Common myeloid progenitor, CD34-positive (primary cell): Measurements from ENCODE around the gene NOS1AP.

ENCODE experiments used
- CTCF ChIA-PET: fragments of 350-600 bp; sonication (Branson Sonifier 250); formaldehyde crosslinking; loops from one replicate; lab custom pipeline; 2021; ENCODE audit warnings: antibody characterized with exemption; lab: Charles Lee
- POLR2A ChIA-PET: fragments of 350-600 bp; sonication (Branson Sonifier 250); formaldehyde crosslinking; loops from one replicate; lab custom pipeline; 2021; ENCODE audit warnings: antibody characterized with exemption; lab: Charles Lee
- DNase-seq, 3 donors: peaks; one replicate each; pipeline versions ENCODE4 v3.0.0 to v3.0.0-alpha.2; 2013
- H3K27ac ChIP-seq, 2 experiments: 1 replicate in 1 of 2; 2 replicates in 1 of 2; pipeline ENCODE4 v1.7.0; 2013; ENCODE audit warnings: inconsistent platforms in 2 of 2, low read length in 2 of 2, mild to moderate bottlenecking in 2 of 2, low read depth in 1 of 2, moderate library complexity in 1 of 2; ENCODE audit not compliant: severe bottlenecking in 2 of 2, insufficient read depth in 1 of 2, poor library complexity in 1 of 2
- H3K27me3 ChIP-seq, 5 experiments: replicated peaks in 2 of 5; 1 replicate in 3 of 5; 2 replicates in 2 of 5; pipeline versions ENCODE4 v1.6.1 to v1.7.0; 2013; ENCODE audit warnings: low read length in 4 of 5, mild to moderate bottlenecking in 2 of 5, moderate library complexity in 2 of 5, inconsistent platforms in 1 of 5; ENCODE audit not compliant: insufficient read depth in 5 of 5, control insufficient read depth in 4 of 5
- H3K36me3 ChIP-seq, 4 experiments: 1 replicate in 2 of 4; 2 replicates in 2 of 4; pipeline versions ENCODE4 v1.6.1 to v1.7.0; 2013; ENCODE audit warnings: low read length in 3 of 4, control low read depth in 1 of 4, mild to moderate bottlenecking in 1 of 4; ENCODE audit not compliant: control insufficient read depth in 4 of 4, insufficient read depth in 4 of 4
- H3K4me1 ChIP-seq, 4 experiments: 1 replicate in 3 of 4; 2 replicates in 1 of 4; pipeline versions ENCODE4 v1.6.1 to v1.7.1; 2013; ENCODE audit warnings: low read length in 3 of 4, mild to moderate bottlenecking in 3 of 4, control low read depth in 1 of 4, inconsistent platforms in 1 of 4, moderate library complexity in 1 of 4; ENCODE audit not compliant: control insufficient read depth in 4 of 4, insufficient read depth in 4 of 4; ENCODE audit errors: control extremely low read depth in 1 of 4
- H3K4me3 ChIP-seq, 7 experiments: 1 replicate in 4 of 7; 2 replicates in 3 of 7; pipeline versions ENCODE4 v1.5.1 to v1.7.0; 2013; ENCODE audit warnings: mild to moderate bottlenecking in 7 of 7, low read length in 6 of 7, moderate library complexity in 6 of 7, inconsistent platforms in 2 of 7, low read depth in 2 of 7, control low read depth in 1 of 7; ENCODE audit not compliant: insufficient read depth in 4 of 7, control insufficient read depth in 1 of 7; ENCODE audit errors: extremely low read depth in 1 of 7
- H3K9me3 ChIP-seq, 5 experiments: 1 replicate in 4 of 5; 2 replicates in 1 of 5; pipeline versions ENCODE4 v1.6.1 to v1.7.1; 2013; ENCODE audit warnings: low read length in 4 of 5, mild to moderate bottlenecking in 2 of 5, inconsistent platforms in 1 of 5, low read depth in 1 of 5, moderate library complexity in 1 of 5; ENCODE audit not compliant: control insufficient read depth in 4 of 5, insufficient read depth in 2 of 5; ENCODE audit errors: control extremely low read depth in 1 of 5
- WGBS: methylation state at CpG from one replicate; pipeline ENCODE4 v1.1.5; 2013; ENCODE audit not compliant: insufficient coverage; 5-methylcytosine and 5-hydroxymethylcytosine counted together

The NOS1AP gene

GRCh38 chr1:162397943-162398560 lies 328.6 kb downstream of the NOS1AP start:
- H3K9me3 ChIP-seq = no peaks in the 10 kb centered on the region
- H3K36me3 ChIP-seq = no peaks in the 10 kb centered on the region
- ChIA-PET POLR2A (no interaction called here), CTCF (interaction anchor here (1.0 to 1.1 kb wide), 3 partner anchors 29 to 342 kb away, joined by 3 to 4 read pairs (median 4); no protein-coding TSS in a partner anchor)
- H3K27me3 ChIP-seq = peaks cover 0 to 27% (median 4%) of the 10 kb centered on the region in 5 experiments
- WGBS = no CpG with 5 or more reads among the region's 3 CpGs
- H3K4me1 ChIP-seq = no peaks in the 10 kb centered on the region
- H3K27ac ChIP-seq = no peak overlapping the region
- no peak overlapping the region for H3K4me3 ChIP-seq
- no peak for DNase-seq

GRCh38 chr1:162398999-162399580 lies 329.6 kb downstream of the NOS1AP start:
- no peak overlapping the region for H3K4me3 ChIP-seq
- H3K27ac ChIP-seq = no peak overlapping the region
- no peaks in the 10 kb centered on the region for H3K36me3 ChIP-seq
- POLR2A ChIA-PET = no interaction called here
- peaks cover 0 to 27% (median 4%) of the 10 kb centered on the region in 5 experiments for H3K27me3 ChIP-seq
- no peaks in the 10 kb centered on the region for H3K9me3 ChIP-seq
- no peak for DNase-seq
- 94% methylated on average over 4 of the region's 8 CpGs for WGBS
- CTCF ChIA-PET = interaction anchor here (1.0 to 1.1 kb wide), 2 partner anchors 30 to 343 kb away, joined by 3 to 4 read pairs; no protein-coding TSS in a partner anchor
- H3K4me1 ChIP-seq = no peaks in the 10 kb centered on the region

DNA sequence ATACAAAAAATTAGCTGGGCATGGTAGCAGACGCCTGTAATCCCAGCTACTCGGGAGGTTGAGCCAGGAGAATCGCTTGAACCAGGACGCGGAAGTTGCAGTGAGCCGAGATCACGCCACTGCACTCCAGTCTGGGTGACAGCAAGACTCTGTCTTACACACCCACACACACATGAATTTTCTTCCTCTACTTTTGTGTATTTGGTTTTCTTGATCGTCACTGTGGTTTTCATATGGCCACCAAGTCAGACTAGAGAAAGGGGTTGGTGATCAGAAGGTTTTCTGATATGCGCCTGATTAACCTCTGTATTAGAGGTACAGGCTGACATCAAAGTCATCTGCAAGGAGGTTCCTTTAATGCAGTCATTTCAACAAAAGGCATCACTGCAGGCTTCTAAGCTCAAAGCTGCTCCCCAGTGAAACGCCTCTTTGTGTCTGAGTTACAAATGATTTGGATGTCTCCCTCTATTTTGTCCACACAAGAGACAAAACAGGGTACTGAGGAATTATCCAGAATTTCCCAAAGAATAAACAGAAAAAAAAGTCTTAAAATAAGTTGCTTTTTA lies 331.4 kb downstream of the NOS1AP start:
- no peaks in the 10 kb centered on the region for H3K36me3 ChIP-seq
- WGBS = 100% methylated on average over 3 of the region's 10 CpGs
- DNase-seq = no peak
- no peaks in the 10 kb centered on the region for H3K4me1 ChIP-seq
- peaks cover 0 to 24% (median 4%) of the 10 kb centered on the region in 5 experiments for H3K27me3 ChIP-seq
- no peaks in the 10 kb centered on the region for H3K9me3 ChIP-seq
- ChIA-PET CTCF (no interaction called here), POLR2A (no interaction called here)
- H3K27ac ChIP-seq = no peak overlapping the region
- H3K4me3 ChIP-seq = no peak overlapping the region

- no peak overlapping the region for H3K27ac ChIP-seq
- H3K27me3 ChIP-seq = no peaks in the 10 kb centered on the region
- H3K4me3 ChIP-seq = no peak overlapping the region
- no peaks in the 10 kb centered on the region for H3K9me3 ChIP-seq
- CTCF ChIA-PET = interaction anchor here (0.7 to 1.4 kb wide), 2 partner anchors 9 to 106 kb away, joined by 3 to 4 read pairs; no protein-coding TSS in a partner anchor
- POLR2A ChIA-PET = no interaction called here
- WGBS = 100% methylated on average over 1 of the region's 5 CpGs
- H3K36me3 ChIP-seq = no peaks in the 10 kb centered on the region
- H3K4me1 ChIP-seq = no peaks in the 10 kb centered on the region
- no peak for DNase-seq
These were observed 335.2 kb downstream of the NOS1AP start for GRCh38 chr1:162404550-162405160.

DNA sequence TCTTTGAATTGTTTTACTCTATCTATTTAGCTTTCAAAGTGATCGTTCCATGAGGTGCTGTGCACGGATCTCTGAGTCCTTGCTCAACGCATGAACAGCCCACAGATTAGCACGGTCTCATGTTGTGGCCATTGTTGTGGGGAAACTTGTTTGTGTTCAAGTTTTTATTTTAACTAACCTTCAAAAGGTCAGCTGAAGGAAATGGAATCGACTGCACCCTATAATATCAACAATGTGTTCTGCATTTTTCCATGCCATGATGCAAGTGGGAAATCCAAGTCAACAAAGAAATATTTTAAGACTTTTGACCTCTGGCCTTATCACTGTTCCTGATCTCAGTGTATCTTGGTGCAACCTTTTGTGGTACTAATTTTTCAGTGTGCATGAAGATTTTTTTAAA lies 336.3 kb downstream of the NOS1AP start:
- Histone ChIP-seq H3K4me1 (no peaks in the 10 kb centered on the region), H3K4me3 (no peak overlapping the region), H3K9me3 (no peaks in the 10 kb centered on the region), H3K27ac (no peak overlapping the region), H3K36me3 (no peaks in the 10 kb centered on the region), H3K27me3 (no peaks in the 10 kb centered on the region)
- DNase-seq = no peak
- 100% methylated on average over 3 of the region's 5 CpGs for WGBS
- ChIA-PET POLR2A (no interaction called here), CTCF (interaction anchor here (1.4 kb wide), 1 partner anchor 11 kb away, joined by 4 read pairs; no protein-coding TSS in a partner anchor)

DNA sequence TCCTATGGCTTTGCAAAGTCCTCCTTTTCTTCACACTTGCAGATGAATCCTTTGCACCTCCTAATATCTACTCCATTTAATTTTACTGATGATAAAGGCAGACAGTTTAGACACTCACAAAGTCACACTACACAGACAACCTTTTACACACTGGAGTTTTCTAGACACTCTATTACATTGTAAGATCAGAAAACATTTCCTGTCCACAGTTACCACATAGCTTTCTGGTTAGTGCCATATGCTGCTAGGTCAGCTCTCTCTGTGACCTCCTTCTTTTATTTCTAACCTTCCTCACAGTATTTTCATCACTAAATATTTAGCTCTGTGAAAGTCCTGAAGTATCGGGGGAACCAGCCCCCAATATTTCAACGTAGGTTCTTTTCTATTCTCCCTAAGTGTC lies 337.3 kb downstream of the NOS1AP start:
- Histone ChIP-seq H3K9me3 (no peaks in the 10 kb centered on the region), H3K4me3 (no peak overlapping the region), H3K27me3 (no peaks in the 10 kb centered on the region), H3K4me1 (peaks cover 0 to 1% (median 0%) of the 10 kb centered on the region in 4 experiments), H3K36me3 (no peaks in the 10 kb centered on the region), H3K27ac (no peak overlapping the region)
- ChIA-PET POLR2A (no interaction called here), CTCF (interaction anchor here (0.6 kb wide), 1 partner anchor 52 kb away, joined by 3 read pairs; no protein-coding TSS in a partner anchor)
- DNase-seq = no peak
- WGBS = no CpG with 5 or more reads among the region's 2 CpGs
